GM21381 (cell line): ENCODE measurements around the gene POMGNT1.

ENCODE experiments used
- ATAC-seq: cut with Tn5 transposase; IDR thresholded peaks from one replicate; pipeline ENCODE4 v1.9.1; 2021; ENCODE audit warnings: mild to moderate bottlenecking, moderate library complexity; ENCODE audit not compliant: unreplicated experiment

Gene POMGNT1

GRCh38 chr1:46158312-46159281, 39.6 kb downstream of the POMGNT1 start:
- peak; percentile 73 for ATAC-seq

GRCh38 chr1:46157916-46158311, 40.3 kb downstream of the POMGNT1 start:
- ATAC-seq: no peak

GRCh38 chr1:46153732-46154131, 44.5 kb downstream of the POMGNT1 start:
- ATAC-seq: no peak

- ATAC-seq: no peak
Measured at GRCh38 chr1:46153228-46153627, 45.0 kb downstream of the POMGNT1 start.

GRCh38 chr1:46152016-46152415, 46.2 kb downstream of the POMGNT1 start:
- ATAC-seq: peak; percentile 51

GRCh38 chr1:46150085-46150484, 48.1 kb downstream of the POMGNT1 start:
- ATAC-seq: no peak

- ATAC-seq: no peak
Measured at GRCh38 chr1:46148318-46148717, 49.9 kb downstream of the POMGNT1 start.
